SH-SY5Y (cell line): ENCODE data around the gene PLXDC2.

ENCODE experiments used
- GATA2 ChIP-seq: IDR thresholded peaks from 2 replicates; pipeline ENCODE4 v1.6.1; 2011; ENCODE audit warnings: mild to moderate bottlenecking, low read depth, low read length
- GATA3 ChIP-seq: IDR thresholded peaks from 2 replicates; pipeline ENCODE4 v1.6.1; 2011; ENCODE audit warnings: low read depth, mild to moderate bottlenecking, low read length, moderate library complexity

GRCh38 chr10:19902456-19902855 lies 86.2 kb downstream of the PLXDC2 start:
- TF ChIP-seq GATA3 = no peak
- TF ChIP-seq GATA2 = no peak
